GM12878 (cell line): ENCODE data around the gene PC. TPM values are rescaled to one million over a fixed set of nuclear protein-coding genes. Genes with fewer than 3 reads are reported as not detected.

Experiments
- ATAC-seq: fragments of 200-7000 bp; cut with Tn5 transposase; 3 replicates; pipeline ENCODE4 v1.9.1; 2020; ENCODE audit warnings: mild to moderate bottlenecking, moderate library complexity
- BruUV-seq: library from RNA; stranded (reverse); fragments of 400-500 nt; replicated peaks from 2 replicates; lab custom pipeline; 2021; lab: Mats Ljungman, UMichigan
- CTCF ChIA-PET: fragments of 300-600 bp; sonication (Branson Sonifier 250); formaldehyde crosslinking; extraction: SDS; loops from one replicate; lab custom pipeline; 2021; ENCODE audit warnings: inconsistent platforms; lab: Yijun Ruan, JAX
- POLR2A ChIA-PET: fragments of 350-600 bp; formaldehyde crosslinking; extraction: SDS; loops from one replicate; lab custom pipeline; 2021; ENCODE audit warnings: inconsistent platforms; lab: Charles Lee
- RAD21 ChIA-PET: fragments of 300-600 bp; sonication (Branson Sonifier 250); formaldehyde crosslinking; loops from one replicate; lab custom pipeline; 2023; ENCODE audit warnings: antibody characterized with exemption; ENCODE audit not compliant: unreplicated experiment; lab: Charles Lee
- SMC1A ChIA-PET: fragments of 300-600 bp; sonication (Branson Sonifier 250); formaldehyde crosslinking; loops from one replicate; lab custom pipeline; 2023; ENCODE audit not compliant: unreplicated experiment, uncharacterized antibody; lab: Charles Lee
- DNase-seq: peaks from one replicate; pipeline ENCODE4 v3.0.0-alpha.2; 2011; ENCODE audit warnings: low read depth, low spot score
- FAIRE-seq: peaks from 3 replicates; lab custom pipeline; 2011; peaks lifted over from hg19 to GRCh38; lab: Jason Lieb, UNC
- H2AFZ ChIP-seq: 2 replicates; pipeline ENCODE4 v1.6.0; 2011; ENCODE audit warnings: low read depth, low read length, control low read depth; ENCODE audit not compliant: control insufficient read depth
- H3K27ac ChIP-seq: 2 replicates; pipeline ENCODE4 v1.5.1; 2011; ENCODE audit warnings: control low read depth; ENCODE audit not compliant: control insufficient read depth, insufficient read depth
- H3K27me3 ChIP-seq, 2 experiments: replicated peaks in 1 of 2; 2 replicates each; pipeline versions ENCODE4 v1.6.0 to v1.6.1; 2011; ENCODE audit warnings: low read length in 1 of 2; ENCODE audit not compliant: control insufficient read depth in 2 of 2, insufficient read depth in 2 of 2
- H3K36me3 ChIP-seq, 2 experiments: 2 replicates each; pipeline ENCODE4 v1.5.1; 2011; ENCODE audit warnings: low read length in 1 of 2; ENCODE audit not compliant: control insufficient read depth in 2 of 2, insufficient read depth in 2 of 2
- H3K4me1 ChIP-seq: 2 replicates; pipeline ENCODE4 v1.6.1; 2011; ENCODE audit warnings: mild to moderate bottlenecking, low read length, moderate library complexity, mixed read lengths; ENCODE audit not compliant: control insufficient read depth, insufficient read depth
- H3K4me2 ChIP-seq: 2 replicates; pipeline ENCODE4 v1.6.0; 2011; ENCODE audit warnings: control low read depth; ENCODE audit not compliant: control insufficient read depth, insufficient read depth
- H3K4me3 ChIP-seq: fragments of 200-600 bp; sonication (generic); 2 replicates; pipeline ENCODE4 v1.5.1; 2016
- H3K79me2 ChIP-seq: 2 replicates; pipeline ENCODE4 v1.6.0; 2011; ENCODE audit warnings: low read length; ENCODE audit not compliant: control insufficient read depth, insufficient read depth
- H3K9ac ChIP-seq: 2 replicates; pipeline ENCODE4 v1.8.0; 2011; ENCODE audit warnings: low read length, control low read depth, mixed read lengths; ENCODE audit not compliant: control insufficient read depth, insufficient read depth
- H3K9me3 ChIP-seq: replicated peaks from 3 replicates; pipeline ENCODE4 v1.5.1; 2011; ENCODE audit warnings: mild to moderate bottlenecking, low read length; ENCODE audit not compliant: control insufficient read depth, insufficient read depth
- H4K20me1 ChIP-seq: 2 replicates; pipeline ENCODE4 v1.6.0; 2011; ENCODE audit not compliant: control insufficient read depth, insufficient read depth
- NFIC ChIP-seq: IDR thresholded peaks from 2 replicates; pipeline ENCODE4 v1.6.1; 2012; ENCODE audit warnings: low read depth, mild to moderate bottlenecking, inconsistent platforms, low read length, moderate library complexity
- TARDBP ChIP-seq: IDR thresholded peaks from 2 replicates; pipeline ENCODE4 v1.6.1; 2016; ENCODE audit warnings: borderline replicate concordance
- USF1 ChIP-seq: IDR thresholded peaks from 2 replicates; pipeline ENCODE4 v1.6.1; 2011; ENCODE audit warnings: borderline replicate concordance, low read depth, mild to moderate bottlenecking, moderate library complexity, mixed read lengths, low read length; ENCODE audit not compliant: insufficient read depth; ENCODE audit errors: extremely low read length
- WGBS: methylation state at CpG from one replicate; pipeline ENCODE4 v1.1.6; 2016; ENCODE audit warnings: low lambda C conversion rate; ENCODE audit not compliant: insufficient replicate concordance, insufficient coverage; ENCODE audit errors: missing lambda C conversion rate; 5-methylcytosine and 5-hydroxymethylcytosine counted together
- in situ Hi-C: fragments of 300-500 bp; cut with MboI; formaldehyde crosslinking; loops from 9 replicates; pipeline ENCODE4 v1.14.3; 2018; ENCODE audit warnings: mixed read lengths
- intact Hi-C: fragments of 100-400 bp; cut with micrococcal nuclease; formaldehyde crosslinking; loops from one replicate; pipeline ENCODE4 v1.14.2; 2022; ENCODE audit not compliant: unreplicated experiment
- polyA plus RNA-seq, 11 experiments: library from polyadenylated mRNA; depleted of rRNA in 4 of 11; unstranded in 6 of 11; stranded (reverse) in 5 of 11; fragments of >200 nt; fragmentation: Nextera tagmentation in 4 of 11; fragmentation: Illumina TruSeq in 1 of 11; extraction: Ambion mirVana in 4 of 11; extraction: Trizol in 1 of 11; gene quantifications; 1 replicate in 1 of 11; 2 replicates in 10 of 11; pipeline versions ENCODE4 v1.2.1 to v1.2.3, GENCODE V29; 2011 to 2016; ENCODE audit warnings: inconsistent platforms in 2 of 11, missing spikeins in 2 of 11, low read depth in 1 of 11
- total RNA-seq, 4 experiments: library from RNA; depleted of rRNA in 3 of 4; stranded (reverse); fragments of >200 nt in 3 of 4; fragmentation: Illumina TruSeq in 1 of 4; extraction: Trizol in 1 of 4; gene quantifications; 2 replicates each; pipeline versions ENCODE4 v1.2.1 to v1.2.3, GENCODE V29; 2013 to 2021
- TF ChIP-seq, protein P1 (sequence below): fragments of 450-650 bp; IDR thresholded peaks from 2 replicates; pipeline ENCODE4 v1.6.1; 2017; ENCODE audit warnings: borderline replicate concordance

Gene PC
- total and polyA plus RNA-seq, 10 of the 15 experiments (the other 5 are each of a cell fraction or from before 2014, with no cell fraction given) = 0.22 to 10.3 (median 4.5) TPM

DNA sequence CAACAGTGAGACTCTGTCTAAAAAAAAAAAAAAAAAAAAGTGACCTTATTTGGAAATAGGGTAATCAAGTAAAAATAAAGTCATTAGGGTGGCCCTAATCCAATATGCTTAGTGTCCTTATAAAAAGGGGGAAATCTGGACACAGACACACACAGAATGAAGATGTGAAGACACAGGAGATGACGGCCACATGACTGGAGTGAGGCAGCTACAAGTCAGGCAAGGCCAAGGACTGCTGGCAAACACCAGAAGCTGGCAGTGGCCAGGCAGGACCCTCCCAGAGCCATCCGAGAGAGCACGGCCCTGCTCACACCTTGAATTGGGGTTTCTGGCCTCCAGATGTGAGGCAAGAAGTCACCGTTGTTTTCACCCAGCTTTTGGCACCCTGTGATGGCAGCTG is 72.7 kb downstream of the PC start:
- H3K4me2 ChIP-seq = no peak overlapping the region
- no TSS peak for BruUV-seq
- H2AFZ ChIP-seq = no peak overlapping the region
- ATAC-seq (no peak), FAIRE-seq (no peak), DNase-seq (no peak)
- SMC1A ChIA-PET = no interaction called here
- H3K79me2 ChIP-seq = no peaks in the 10 kb centered on the region
- H3K9ac ChIP-seq = no peak overlapping the region
- H3K27ac ChIP-seq = no peak overlapping the region
- peaks cover 0 to 3% of the 10 kb centered on the region in 2 experiments; a peak in 2 of 4 replicates for H3K27me3 ChIP-seq
- WGBS = 60% methylated on average over 4 of the region's 4 CpGs
- no peaks in the 10 kb centered on the region; the same call in 1 of the 2 replicates for H4K20me1 ChIP-seq
- no peak overlapping the region for H3K4me3 ChIP-seq
- intact Hi-C loops (no loop called here), in situ Hi-C loops (no loop called here)
- peaks cover 2% of the 10 kb centered on the region; the same call in 1 of the 2 replicates for H3K4me1 ChIP-seq
- TF ChIP-seq TARDBP (no peak), USF1 (no peak), NFIC (no peak)
- TF ChIP-seq, protein P1, sequence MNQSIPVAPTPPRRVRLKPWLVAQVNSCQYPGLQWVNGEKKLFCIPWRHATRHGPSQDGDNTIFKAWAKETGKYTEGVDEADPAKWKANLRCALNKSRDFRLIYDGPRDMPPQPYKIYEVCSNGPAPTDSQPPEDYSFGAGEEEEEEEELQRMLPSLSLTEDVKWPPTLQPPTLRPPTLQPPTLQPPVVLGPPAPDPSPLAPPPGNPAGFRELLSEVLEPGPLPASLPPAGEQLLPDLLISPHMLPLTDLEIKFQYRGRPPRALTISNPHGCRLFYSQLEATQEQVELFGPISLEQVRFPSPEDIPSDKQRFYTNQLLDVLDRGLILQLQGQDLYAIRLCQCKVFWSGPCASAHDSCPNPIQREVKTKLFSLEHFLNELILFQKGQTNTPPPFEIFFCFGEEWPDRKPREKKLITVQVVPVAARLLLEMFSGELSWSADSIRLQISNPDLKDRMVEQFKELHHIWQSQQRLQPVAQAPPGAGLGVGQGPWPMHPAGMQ = no peak
- TF ChIP-seq, all 136 proteins: peak for 0
- Histone ChIP-seq H3K9me3 (no peaks in the 10 kb centered on the region), H3K36me3 (no peaks in the 10 kb centered on the region)
- ChIA-PET POLR2A (no interaction called here), RAD21 (no interaction called here), CTCF (interaction anchor here (1.3 kb wide), 1 partner anchor 143 kb away, joined by 3 read pairs; no protein-coding TSS in a partner anchor)
